ENCODE measurements around the gene TMEM72. TPM values are rescaled to one million over a fixed set of nuclear protein-coding genes. Genes with fewer than 3 reads are reported as not detected.

Gene TMEM72
- total RNA-seq, 1 experiment from 2014 or later: not detected

DNA sequence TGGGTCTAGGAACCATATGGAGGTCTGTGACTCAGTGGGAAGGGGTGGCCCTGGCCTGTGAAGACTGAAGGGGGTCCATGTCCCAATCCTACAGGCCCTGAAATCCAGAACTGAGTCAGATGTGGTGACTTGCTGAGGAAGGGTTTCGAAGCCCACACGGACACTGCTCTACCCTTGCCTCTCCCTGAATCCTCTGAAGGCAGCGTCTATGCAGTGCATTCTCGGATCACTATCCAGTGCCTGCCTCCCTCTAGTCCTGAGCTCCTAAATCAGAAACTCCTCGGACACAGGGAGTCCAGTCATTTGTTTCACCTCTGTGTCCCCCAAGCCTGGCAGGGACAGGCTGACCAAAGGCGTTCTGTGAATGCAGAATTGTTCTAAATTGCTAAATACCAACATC lies 25.4 kb upstream of the TMEM72 start:
- Histone ChIP-seq H3K79me2 (ENCODE audit: insufficient read depth, low read length) (no peaks in the 10 kb centered on the region), H3K4me2 (ENCODE audit: insufficient read depth, insufficient read length, low read length) (no peak overlapping the region), H3K9me3 (ENCODE audit: control insufficient read depth, low read depth, low read length) (no peaks in the 10 kb centered on the region), H3K23me2 (ENCODE audit: insufficient read length, low read depth, low read length, poor library complexity, severe bottlenecking) (no peaks in the 10 kb centered on the region), H3K79me1 (ENCODE audit: insufficient read depth, low read depth, low read length, poor library complexity, severe bottlenecking) (no peaks in the 10 kb centered on the region), H3K4me1 (ENCODE audit: insufficient read depth, low read length) (no peaks in the 10 kb centered on the region), H3K27ac (ENCODE audit: insufficient read length, low read depth, low read length) (no peak overlapping the region), H3K27me3 (ENCODE audit: insufficient read depth, low read length) (no peaks in the 10 kb centered on the region; the same call in 1 of the 2 replicates), H3K9ac (ENCODE audit: extremely low read depth, insufficient read length, low read length) (no peak overlapping the region), H3T11ph (ENCODE audit: low read length) (no peak overlapping the region), H2BK120ac (ENCODE audit: low read depth, low read length, poor library complexity, severe bottlenecking) (no peak overlapping the region), H4K91ac (ENCODE audit: insufficient read length, low read depth, low read length) (no peak overlapping the region), H4K20me1 (ENCODE audit: control insufficient read depth, insufficient read depth, insufficient read length) (no peaks in the 10 kb centered on the region), H3K4ac (ENCODE audit: low read depth, low read length) (no peak overlapping the region), H2BK12ac (ENCODE audit: insufficient read length, low read depth, low read length) (no peak overlapping the region), H2BK5ac (ENCODE audit: insufficient read length, low read length) (no peak overlapping the region), H3K56ac (ENCODE audit: insufficient read length, low read depth, low read length) (no peak overlapping the region), H3K14ac (ENCODE audit: insufficient read depth, low read length) (no peak overlapping the region), H4K8ac (replicated peaks; ENCODE audit: insufficient read length, low read depth, low read length) (no peak overlapping the region), H3K23ac (ENCODE audit: insufficient read length, low read depth, low read length) (no peak overlapping the region), H2AFZ (ENCODE audit: low read length) (no peak overlapping the region), H2BK15ac (ENCODE audit: low read depth, low read length) (no peak overlapping the region), H2AK5ac (ENCODE audit: insufficient read length, low read length) (no peak overlapping the region), H4K5ac (ENCODE audit: insufficient read length, low read depth, low read length) (no peak overlapping the region), H3K18ac (ENCODE audit: insufficient read length, low read depth, low read length) (no peak overlapping the region), H2BK20ac (ENCODE audit: low read depth, low read length, poor library complexity, severe bottlenecking) (no peak overlapping the region)
- Mint-ChIP-seq H3K27ac (no peak overlapping the region), H3K4me1 (peaks cover 11 to 13% of the 10 kb centered on the region in 2 experiments), H3K4me3 (no peak overlapping the region), H3K9me3 (no peaks in the 10 kb centered on the region), H3K27me3 (ENCODE audit: low read depth) (peaks cover 14% of the 10 kb centered on the region), H3K36me3 (ENCODE audit: insufficient read depth in 1 of 3, low read depth in 3 of 3) (no peaks in the 10 kb centered on the region)
- no CpG with 5 or more reads among the region's 6 CpGs for WGBS (ENCODE audit: extremely low coverage, insufficient read length, low lambda C conversion rate)
- DNase-seq: no peak
- TF ChIP-seq, protein P1, sequence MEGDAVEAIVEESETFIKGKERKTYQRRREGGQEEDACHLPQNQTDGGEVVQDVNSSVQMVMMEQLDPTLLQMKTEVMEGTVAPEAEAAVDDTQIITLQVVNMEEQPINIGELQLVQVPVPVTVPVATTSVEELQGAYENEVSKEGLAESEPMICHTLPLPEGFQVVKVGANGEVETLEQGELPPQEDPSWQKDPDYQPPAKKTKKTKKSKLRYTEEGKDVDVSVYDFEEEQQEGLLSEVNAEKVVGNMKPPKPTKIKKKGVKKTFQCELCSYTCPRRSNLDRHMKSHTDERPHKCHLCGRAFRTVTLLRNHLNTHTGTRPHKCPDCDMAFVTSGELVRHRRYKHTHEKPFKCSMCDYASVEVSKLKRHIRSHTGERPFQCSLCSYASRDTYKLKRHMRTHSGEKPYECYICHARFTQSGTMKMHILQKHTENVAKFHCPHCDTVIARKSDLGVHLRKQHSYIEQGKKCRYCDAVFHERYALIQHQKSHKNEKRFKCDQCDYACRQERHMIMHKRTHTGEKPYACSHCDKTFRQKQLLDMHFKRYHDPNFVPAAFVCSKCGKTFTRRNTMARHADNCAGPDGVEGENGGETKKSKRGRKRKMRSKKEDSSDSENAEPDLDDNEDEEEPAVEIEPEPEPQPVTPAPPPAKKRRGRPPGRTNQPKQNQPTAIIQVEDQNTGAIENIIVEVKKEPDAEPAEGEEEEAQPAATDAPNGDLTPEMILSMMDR (conservative IDR thresholded peaks at IDR 0.05): no peak

All from H9 (cell line).